ENCODE results near the gene ZNF488. TPM values are rescaled to one million over a fixed set of nuclear protein-coding genes. Genes with fewer than 3 reads are reported as not detected.
"Not testable (repeated sequence)": the region's sequence is repeated elsewhere in the genome, so short reads cannot be mapped to it uniquely, and the experiment has no call there.

Gene ZNF488
- total RNA-seq, 1 donor from 2014 or later, result 0.41 TPM

- no peaks in the 10 kb centered on the region for H3K9me3 Mint-ChIP-seq (ENCODE audit: unreplicated experiment)
- DNase-seq (ENCODE audit: low spot score), result no peak
- H3K4me3 Mint-ChIP-seq (ENCODE audit: unreplicated experiment), result no peak overlapping the region
- no peak overlapping the region for H3K27ac Mint-ChIP-seq (ENCODE audit: unreplicated experiment)
- no peaks in the 10 kb centered on the region for H3K4me1 Mint-ChIP-seq (ENCODE audit: unreplicated experiment)
- no peak for TF ChIP-seq CTCF (IDR thresholded peaks at IDR 0.05; ENCODE audit: unreplicated experiment)
- H3K27me3 Mint-ChIP-seq (ENCODE audit: unreplicated experiment), result peaks cover 4% of the 10 kb centered on the region
- no peaks in the 10 kb centered on the region for H3K36me3 Mint-ChIP-seq (ENCODE audit: low read depth, unreplicated experiment)
These were observed 34.2 kb upstream of the ZNF488 start for GRCh38 chr10:47418321-47418720.

GRCh38 chr10:47416305-47417218, 32.5 kb upstream of the ZNF488 start:
- H3K4me1 Mint-ChIP-seq (ENCODE audit: unreplicated experiment); H3K36me3 Mint-ChIP-seq (ENCODE audit: low read depth, unreplicated experiment): not testable (repeated sequence)

GRCh38 chr10:47415520-47416304, 31.6 kb upstream of the ZNF488 start:
- H3K27me3 Mint-ChIP-seq (ENCODE audit: unreplicated experiment), result peaks cover 4% of the 10 kb centered on the region
- H3K36me3 Mint-ChIP-seq (ENCODE audit: low read depth, unreplicated experiment), result no peaks in the 10 kb centered on the region
- no peak for DNase-seq (ENCODE audit: low spot score)
- no peak overlapping the region for H3K4me3 Mint-ChIP-seq (ENCODE audit: unreplicated experiment)
- no peak for TF ChIP-seq CTCF (IDR thresholded peaks at IDR 0.05; ENCODE audit: unreplicated experiment)
- H3K27ac Mint-ChIP-seq (ENCODE audit: unreplicated experiment), result no peak overlapping the region
- no peaks in the 10 kb centered on the region for H3K9me3 Mint-ChIP-seq (ENCODE audit: unreplicated experiment)
- H3K4me1 Mint-ChIP-seq (ENCODE audit: unreplicated experiment), result no peaks in the 10 kb centered on the region

More at GRCh38 chr10:47416305-47417218, 32.5 kb upstream of the ZNF488 start:
- not testable (repeated sequence) for H3K27me3 Mint-ChIP-seq (ENCODE audit: unreplicated experiment); DNase-seq (ENCODE audit: low spot score); H3K4me3 Mint-ChIP-seq (ENCODE audit: unreplicated experiment); H3K27ac Mint-ChIP-seq (ENCODE audit: unreplicated experiment); H3K9me3 Mint-ChIP-seq (ENCODE audit: unreplicated experiment)

- TF ChIP-seq CTCF (IDR thresholded peaks at IDR 0.05; ENCODE audit: unreplicated experiment), result no peak
- no peak overlapping the region for H3K4me3 Mint-ChIP-seq (ENCODE audit: unreplicated experiment)
- H3K36me3 Mint-ChIP-seq (ENCODE audit: low read depth, unreplicated experiment), result no peaks in the 10 kb centered on the region
- peaks cover 8% of the 10 kb centered on the region for H3K27me3 Mint-ChIP-seq (ENCODE audit: unreplicated experiment)
- no peak for DNase-seq (ENCODE audit: low spot score)
- H3K9me3 Mint-ChIP-seq (ENCODE audit: unreplicated experiment), result no peaks in the 10 kb centered on the region
- no peaks in the 10 kb centered on the region for H3K4me1 Mint-ChIP-seq (ENCODE audit: unreplicated experiment)
- H3K27ac Mint-ChIP-seq (ENCODE audit: unreplicated experiment), result no peak overlapping the region
These were observed 30.8 kb upstream of the ZNF488 start for GRCh38 chr10:47414752-47415519.

GRCh38 chr10:47414227-47414592, 30.1 kb upstream of the ZNF488 start:
- Mint-ChIP-seq H3K4me3 (ENCODE audit: unreplicated experiment) (no peak overlapping the region), H3K27me3 (ENCODE audit: unreplicated experiment) (peaks cover 8% of the 10 kb centered on the region), H3K36me3 (ENCODE audit: low read depth, unreplicated experiment) (no peaks in the 10 kb centered on the region), H3K4me1 (ENCODE audit: unreplicated experiment) (no peaks in the 10 kb centered on the region), H3K9me3 (ENCODE audit: unreplicated experiment) (no peaks in the 10 kb centered on the region), H3K27ac (ENCODE audit: unreplicated experiment) (no peak overlapping the region)
- no peak for DNase-seq (ENCODE audit: low spot score)
- TF ChIP-seq CTCF (IDR thresholded peaks at IDR 0.05; ENCODE audit: unreplicated experiment), result no peak

Data from endothelial cell (in vitro differentiated cells).